Cardiac muscle cell (in vitro differentiated cells and primary cell): ENCODE results near the gene ERC1. TPM values are rescaled to one million over a fixed set of nuclear protein-coding genes. Genes with fewer than 3 reads are reported as not detected.

Experiments used
- DNase-seq, 2 donors: peaks; one replicate each; pipeline versions ENCODE4 v3.0.0 to v3.0.0-alpha.2; 2010 to 2017; ENCODE audit warnings: low read depth in 1 of 2, low spot score in 1 of 2
- H3K27ac ChIP-seq: fragments of 200-600 bp; sonication (generic); 2 replicates; pipeline ENCODE4 v1.5.1; 2016
- H3K27me3 ChIP-seq: fragments of 200-600 bp; sonication (generic); 2 replicates; pipeline ENCODE4 v1.6.0; 2016; ENCODE audit warnings: control low read depth
- H3K36me3 ChIP-seq: fragments of 200-600 bp; sonication (generic); 2 replicates; pipeline ENCODE4 v1.5.1; 2016; ENCODE audit warnings: control low read depth
- H3K4me1 ChIP-seq: fragments of 200-600 bp; sonication (generic); 2 replicates; pipeline ENCODE4 v1.8.1; 2017; ENCODE audit warnings: low read depth, mild to moderate bottlenecking, mixed run types
- H3K4me3 ChIP-seq: fragments of 200-600 bp; sonication (generic); 2 replicates; pipeline ENCODE4 v1.5.1; 2016; ENCODE audit warnings: mild to moderate bottlenecking
- H3K9me3 ChIP-seq: fragments of 200-600 bp; sonication (generic); 2 replicates; pipeline ENCODE4 v1.5.1; 2017; ENCODE audit warnings: low read depth, mild to moderate bottlenecking, control low read depth
- polyA plus RNA-seq: library from polyadenylated mRNA; unstranded; fragments of >200 nt; fragmentation: Nextera tagmentation; extraction: Ambion mirVana; gene quantifications from 2 replicates; pipeline ENCODE4 v1.2.1, GENCODE V29; 2016
- total RNA-seq: library from RNA; depleted of rRNA; stranded (reverse); fragments of >200 nt; gene quantifications from 2 replicates; pipeline ENCODE4 v1.2.3, GENCODE V29; 2016
- TF ChIP-seq, protein P1 (sequence below): IDR thresholded peaks from 2 replicates; pipeline ENCODE4 v1.5.1; 2012; ENCODE audit warnings: low read depth, mild to moderate bottlenecking, low read length

Gene ERC1
- total and polyA plus RNA-seq, 2 experiments from 2014 or later, result 34.1 to 46.3 TPM

DNA sequence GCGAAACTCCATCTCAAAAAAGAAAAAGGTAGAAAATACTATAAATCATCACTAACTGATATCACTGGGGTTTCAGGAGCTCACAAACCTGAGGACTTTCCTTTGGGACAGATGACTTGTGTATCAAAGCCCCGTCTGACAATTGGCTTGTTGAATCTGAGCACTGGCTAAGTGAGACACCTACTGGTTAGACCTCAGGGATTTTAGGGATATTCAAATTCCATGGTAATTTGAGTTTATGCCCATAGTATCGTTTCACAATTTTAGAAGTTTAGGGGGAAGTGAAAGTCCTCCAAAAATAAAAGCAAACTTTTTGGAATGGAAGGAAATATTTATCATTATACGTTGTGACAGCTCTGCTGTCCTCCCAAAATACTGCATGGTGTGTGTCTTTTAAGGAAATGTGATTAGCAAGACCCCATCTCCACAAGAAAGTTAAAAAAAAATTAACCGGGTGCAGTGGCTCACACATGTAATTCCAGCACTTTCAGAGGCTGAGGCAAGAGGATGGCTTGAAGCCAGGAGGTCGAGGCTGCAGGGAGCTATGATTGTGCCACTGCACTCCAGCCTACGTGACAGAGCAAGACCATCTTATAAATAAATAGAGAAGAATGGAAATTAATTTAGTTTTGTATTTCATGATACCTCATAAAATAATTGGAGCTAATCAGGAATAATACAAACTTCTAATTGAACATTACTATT, 554.1 kb downstream of the ERC1 start:
- Histone ChIP-seq H3K27ac (no peak overlapping the region), H3K27me3 (no peaks in the 10 kb centered on the region), H3K4me3 (no peak overlapping the region), H3K4me1 (no peaks in the 10 kb centered on the region), H3K9me3 (no peaks in the 10 kb centered on the region), H3K36me3 (no peaks in the 10 kb centered on the region)
- DNase-seq, result peak in 1 of 2 donors; percentile 62
- TF ChIP-seq, protein P1, sequence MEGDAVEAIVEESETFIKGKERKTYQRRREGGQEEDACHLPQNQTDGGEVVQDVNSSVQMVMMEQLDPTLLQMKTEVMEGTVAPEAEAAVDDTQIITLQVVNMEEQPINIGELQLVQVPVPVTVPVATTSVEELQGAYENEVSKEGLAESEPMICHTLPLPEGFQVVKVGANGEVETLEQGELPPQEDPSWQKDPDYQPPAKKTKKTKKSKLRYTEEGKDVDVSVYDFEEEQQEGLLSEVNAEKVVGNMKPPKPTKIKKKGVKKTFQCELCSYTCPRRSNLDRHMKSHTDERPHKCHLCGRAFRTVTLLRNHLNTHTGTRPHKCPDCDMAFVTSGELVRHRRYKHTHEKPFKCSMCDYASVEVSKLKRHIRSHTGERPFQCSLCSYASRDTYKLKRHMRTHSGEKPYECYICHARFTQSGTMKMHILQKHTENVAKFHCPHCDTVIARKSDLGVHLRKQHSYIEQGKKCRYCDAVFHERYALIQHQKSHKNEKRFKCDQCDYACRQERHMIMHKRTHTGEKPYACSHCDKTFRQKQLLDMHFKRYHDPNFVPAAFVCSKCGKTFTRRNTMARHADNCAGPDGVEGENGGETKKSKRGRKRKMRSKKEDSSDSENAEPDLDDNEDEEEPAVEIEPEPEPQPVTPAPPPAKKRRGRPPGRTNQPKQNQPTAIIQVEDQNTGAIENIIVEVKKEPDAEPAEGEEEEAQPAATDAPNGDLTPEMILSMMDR, result peak; percentile 49

Other genes starting within 250 kb of the ERC1 start
- 74.0 and 145 TPM in 2 replicates for gene WNK1, start 238.6 kb upstream of the ERC1 start, total RNA-seq
- 110 and 150 TPM in 2 replicates for gene WNK1, start 238.6 kb upstream of the ERC1 start, polyA plus RNA-seq
- 31.2 and 49.8 TPM in 2 replicates for gene RAD52, start 41.5 kb upstream of the ERC1 start, total RNA-seq
- 11.2 and 18.8 TPM in 2 replicates for gene RAD52, start 41.5 kb upstream of the ERC1 start, polyA plus RNA-seq